ENCODE measurements around the gene NPNT. TPM values are rescaled to one million over a fixed set of nuclear protein-coding genes. Genes with fewer than 3 reads are reported as not detected.

NPNT gene
- total RNA-seq, 1 experiment from 2014 or later = 0.20 TPM

- intact Hi-C loops (cut with micrococcal nuclease; ENCODE audit: unreplicated experiment) = no loop called here
- Histone ChIP-seq H3K4me1 (replicated peaks; ENCODE audit: insufficient read depth) (no peaks in the 10 kb centered on the region), H3K36me3 (ENCODE audit: low read depth) (no peaks in the 10 kb centered on the region), H3K27ac (no peak overlapping the region), H3K4me3 (no peak overlapping the region), H2AFZ (no peak overlapping the region), H3K79me2 (ENCODE audit: low read depth) (no peaks in the 10 kb centered on the region), H3K9me3 (ENCODE audit: insufficient read depth, low read depth) (no peaks in the 10 kb centered on the region), H3K27me3 (ENCODE audit: insufficient read depth, low read depth) (no peaks in the 10 kb centered on the region), H3K9me2 (ENCODE audit: insufficient read depth) (no peaks in the 10 kb centered on the region), H3F3A (ENCODE audit: insufficient read depth, low read depth) (no peaks in the 10 kb centered on the region), H4K20me1 (ENCODE audit: insufficient read depth) (no peaks in the 10 kb centered on the region), H3K4me2 (no peak overlapping the region)
- no peak for DNase-seq
- ChIA-PET POLR2A (ENCODE audit: unreplicated experiment) (no interaction called here), CTCF (no interaction called here)
- no TSS peak for BruUV-seq (replicated peaks)
- no peak for TF ChIP-seq EZH2 (IDR thresholded peaks at IDR 0.05; ENCODE audit: low read depth)
- no peak for TF ChIP-seq CTCF (conservative IDR thresholded peaks at IDR 0.05)
These were observed 28.4 kb downstream of the NPNT start for GRCh38 chr4:105923497-105924238.

GRCh38 chr4:105924341-105924740, 29.1 kb downstream of the NPNT start:
- BruUV-seq (replicated peaks) = no TSS peak
- Histone ChIP-seq H3K4me3 (no peak overlapping the region), H3K27me3 (ENCODE audit: insufficient read depth, low read depth) (no peaks in the 10 kb centered on the region), H3K9me3 (ENCODE audit: insufficient read depth, low read depth) (no peaks in the 10 kb centered on the region), H3K4me1 (replicated peaks; ENCODE audit: insufficient read depth) (no peaks in the 10 kb centered on the region), H2AFZ (no peak overlapping the region), H3F3A (ENCODE audit: insufficient read depth, low read depth) (no peaks in the 10 kb centered on the region), H3K27ac (no peak overlapping the region), H3K79me2 (ENCODE audit: low read depth) (no peaks in the 10 kb centered on the region), H3K4me2 (no peak overlapping the region), H4K20me1 (ENCODE audit: insufficient read depth) (no peaks in the 10 kb centered on the region), H3K9me2 (ENCODE audit: insufficient read depth) (no peaks in the 10 kb centered on the region), H3K36me3 (ENCODE audit: low read depth) (no peaks in the 10 kb centered on the region)
- ChIA-PET POLR2A (ENCODE audit: unreplicated experiment) (no interaction called here), CTCF (no interaction called here)
- intact Hi-C loops (cut with micrococcal nuclease; ENCODE audit: unreplicated experiment) = no loop called here
- no peak for DNase-seq
- no peak for TF ChIP-seq CTCF (conservative IDR thresholded peaks at IDR 0.05)
- no peak for TF ChIP-seq EZH2 (IDR thresholded peaks at IDR 0.05; ENCODE audit: low read depth)

- no peak overlapping the region for H3K4me3 ChIP-seq
- H3K27ac ChIP-seq = no peak overlapping the region
- intact Hi-C loops (cut with micrococcal nuclease; ENCODE audit: unreplicated experiment) = no loop called here
- H3K9me3 ChIP-seq (ENCODE audit: insufficient read depth, low read depth) = no peaks in the 10 kb centered on the region
- H3K4me2 ChIP-seq = no peak overlapping the region
- H2AFZ ChIP-seq = no peak overlapping the region
- H3K79me2 ChIP-seq (ENCODE audit: low read depth) = no peaks in the 10 kb centered on the region
- H4K20me1 ChIP-seq (ENCODE audit: insufficient read depth) = no peaks in the 10 kb centered on the region
- TF ChIP-seq CTCF (conservative IDR thresholded peaks at IDR 0.05) = no peak
- TF ChIP-seq EZH2 (IDR thresholded peaks at IDR 0.05; ENCODE audit: low read depth) = no peak
- no peaks in the 10 kb centered on the region for H3K4me1 ChIP-seq (replicated peaks; ENCODE audit: insufficient read depth)
- no peaks in the 10 kb centered on the region for H3K36me3 ChIP-seq (ENCODE audit: low read depth)
- CTCF ChIA-PET = no interaction called here
- POLR2A ChIA-PET (ENCODE audit: unreplicated experiment) = no interaction called here
- no TSS peak for BruUV-seq (replicated peaks)
- DNase-seq = no peak
- H3K27me3 ChIP-seq (ENCODE audit: insufficient read depth, low read depth) = no peaks in the 10 kb centered on the region
- no peaks in the 10 kb centered on the region for H3K9me2 ChIP-seq (ENCODE audit: insufficient read depth)
- H3F3A ChIP-seq (ENCODE audit: insufficient read depth, low read depth) = no peaks in the 10 kb centered on the region
These were observed 35.4 kb downstream of the NPNT start for GRCh38 chr4:105930698-105931097.
